ENCODE data around the gene MYO7A. TPM values are rescaled to one million over a fixed set of nuclear protein-coding genes. Genes with fewer than 3 reads are reported as not detected.

MYO7A gene
- total and polyA plus RNA-seq, 2 of the 4 experiments (the other 2 are of a cell fraction), result 0.02 TPM; not detected in 1

- H3K23ac ChIP-seq (ENCODE audit: low read depth, low read length), result no peak overlapping the region
- H2BK120ac ChIP-seq (ENCODE audit: low read depth, low read length), result no peak overlapping the region
- in situ Hi-C loops (cut with MboI; ENCODE audit: low sequenced_read_pairs) (no loop called here), dilution Hi-C loops (cut with HindIII; ENCODE audit: low sequenced_read_pairs, unreplicated experiment) (no loop called here), intact Hi-C loops (cut with micrococcal nuclease) (no loop called here)
- ChIA-PET CTCF (interaction anchor here (0.6 to 1.9 kb wide), 2 partner anchors 14 to 454 kb away, joined by 3 to 4 read pairs; no protein-coding TSS in a partner anchor), POLR2A (ENCODE audit: unreplicated experiment) (no interaction called here)
- peaks cover 31% of the 10 kb centered on the region for H3K27me3 ChIP-seq (ENCODE audit: control insufficient read depth, insufficient read depth, low read length)
- no peak overlapping the region for H4K5ac ChIP-seq (ENCODE audit: low read depth, low read length)
- DNase-seq (no peak), ATAC-seq (ENCODE audit: low read depth) (no peak)
- TF ChIP-seq FOS (IDR thresholded peaks at IDR 0.05; ENCODE audit: low read depth, low read length), result no peak
- no peak for TF ChIP-seq USF2 (IDR thresholded peaks at IDR 0.05; ENCODE audit: low read depth, low read length)
- TF ChIP-seq BHLHE40 (IDR thresholded peaks at IDR 0.05; ENCODE audit: low read depth, low read length), result no peak
- no peak for TF ChIP-seq ELK1 (IDR thresholded peaks at IDR 0.05; ENCODE audit: borderline replicate concordance, low read depth, low read length)
- TF ChIP-seq RAD21 (IDR thresholded peaks at IDR 0.05; ENCODE audit: low read length), result no peak
- H2AK5ac ChIP-seq (ENCODE audit: low read depth, low read length), result no peak overlapping the region
- no peak overlapping the region for H3K4me3 ChIP-seq (ENCODE audit: insufficient read depth, low read depth, low read length)
- H4K20me1 ChIP-seq (ENCODE audit: insufficient read depth, low read length), result no peaks in the 10 kb centered on the region
- H3K9me1 ChIP-seq (ENCODE audit: insufficient read depth, low read length), result peaks cover 3% of the 10 kb centered on the region; the same call in 1 of the 2 replicates
- H4K8ac ChIP-seq (ENCODE audit: low read depth in 2 of 2, low read length in 2 of 2), result no peak overlapping the region
- 39% methylated on average over 7 of the region's 10 CpGs; no CpG with 5 or more reads in 1 of the 2 experiments for WGBS, 2 experiments (ENCODE audit: extremely low coverage in 2 of 2, insufficient read length in 1 of 2)
- H2BK20ac ChIP-seq (ENCODE audit: low read depth, low read length), result no peak overlapping the region
- no peak overlapping the region for H3K4me2 ChIP-seq (ENCODE audit: low read depth, low read length)
- H2AFZ ChIP-seq (replicated peaks; ENCODE audit: low read length, poor library complexity), result no peak overlapping the region
- no peak overlapping the region for H2BK5ac ChIP-seq (ENCODE audit: low read depth, low read length, poor library complexity, severe bottlenecking)
- H3K36me3 ChIP-seq (ENCODE audit: control insufficient read depth, insufficient read depth, low read length), result no peaks in the 10 kb centered on the region
- H3K4me1 ChIP-seq (ENCODE audit: control insufficient read depth, insufficient read depth, low read length), result no peaks in the 10 kb centered on the region
- no peak overlapping the region for H3K4ac ChIP-seq (ENCODE audit: low read depth, low read length)
- no peak overlapping the region for H3K9ac ChIP-seq (ENCODE audit: low read depth, low read length)
- no peaks in the 10 kb centered on the region for H3K79me1 ChIP-seq (ENCODE audit: low read depth in 1 of 2, low read length in 2 of 2)
- H3K14ac ChIP-seq (replicated peaks; ENCODE audit: low read depth, low read length), result no peak overlapping the region
- no TSS peak for BruUV-seq (replicated peaks)
- no peaks in the 10 kb centered on the region for H3K9me3 ChIP-seq (ENCODE audit: control insufficient read depth, insufficient read depth, low read length)
- no peak overlapping the region for H3K56ac ChIP-seq (ENCODE audit: extremely low read depth, insufficient read depth, low read length)
- H4K91ac ChIP-seq (ENCODE audit: insufficient read depth, low read depth, low read length), result no peak overlapping the region
- no peak overlapping the region for H3K27ac ChIP-seq (ENCODE audit: insufficient read depth, low read length)
- H3K18ac ChIP-seq (ENCODE audit: low read depth, low read length), result no peak overlapping the region
- H2BK15ac ChIP-seq (ENCODE audit: low read depth, low read length), result no peak overlapping the region
- no peak overlapping the region for H2AK9ac ChIP-seq (replicated peaks; ENCODE audit: low read depth, low read length, poor library complexity)
These were observed 45.4 kb downstream of the MYO7A start for GRCh38 chr11:77173494-77173893.
